ENCODE measurements around the gene GNPTG. TPM values are rescaled to one million over a fixed set of nuclear protein-coding genes. Genes with fewer than 3 reads are reported as not detected.

The GNPTG gene
- total and polyA plus RNA-seq, 2 donors (not counting 3 experiments of a cell fraction or from before 2014, with no cell fraction given): 51.6 to 109 TPM

DNA sequence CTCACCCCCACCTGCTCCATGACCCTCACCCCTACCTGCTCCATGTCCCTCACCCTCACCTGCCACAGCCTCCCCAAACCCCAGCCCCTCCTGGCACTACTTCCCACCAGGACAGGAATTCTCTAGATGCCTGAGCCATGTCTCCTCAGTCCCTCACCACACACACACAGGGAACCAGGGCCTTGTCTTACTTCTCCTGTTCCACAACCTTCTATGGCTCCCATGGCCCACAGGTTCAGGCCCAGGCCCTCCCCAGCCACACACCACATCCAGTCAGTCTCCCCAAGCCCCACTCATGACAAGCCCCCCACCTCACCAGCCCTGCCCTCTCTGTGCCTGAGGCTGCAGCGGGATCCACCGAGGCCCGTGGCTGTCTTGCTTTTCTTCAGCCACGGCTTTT, 45.4 kb upstream of the GNPTG start:
- ChIA-PET CTCF (interaction anchor here (1.0 to 1.6 kb wide), 2 partner anchors 9 to 11 kb away, joined by 3 to 5 read pairs; no protein-coding TSS in a partner anchor), POLR2A (no interaction called here)
- intact Hi-C loops (cut with micrococcal nuclease): loop anchor here (10.0 kb wide), 2 partner anchors 98 to 478 kb away; partner anchors contain the start of genes NUBP2 and SPSB3
- Histone ChIP-seq H4K20me1 (replicated peaks; ENCODE audit: control insufficient read depth, extremely low read depth, insufficient read depth, low read length) (no peaks in the 10 kb centered on the region), H3K9ac (replicated peaks; ENCODE audit: extremely low read depth, insufficient read depth, low read length) (no peak overlapping the region), H3K9me3 (replicated peaks; ENCODE audit: control insufficient read depth, insufficient read depth, low read length) (no peaks in the 10 kb centered on the region), H2AFZ (ENCODE audit: low read depth, low read length) (no peak overlapping the region), H3K27ac (ENCODE audit: insufficient read depth, low read depth, low read length) (no peak overlapping the region), H3K4me1 (ENCODE audit: control insufficient read depth, extremely low read depth, insufficient read depth, low read length) (peaks cover 9% of the 10 kb centered on the region), H3K36me3 (ENCODE audit: control insufficient read depth in 2 of 2, extremely low read depth in 1 of 2, insufficient read depth in 2 of 2, low read length in 2 of 2) (no peaks in the 10 kb centered on the region), H3K4me2 (ENCODE audit: insufficient read depth, low read length) (no peak overlapping the region), H3K9me1 (replicated peaks; ENCODE audit: control insufficient read depth, extremely low read depth, insufficient read depth, low read length) (no peaks in the 10 kb centered on the region), H3K4me3 (replicated peaks in 1 of 3; ENCODE audit: insufficient read depth in 1 of 3, low read depth in 1 of 3, low read length in 3 of 3) (no peak overlapping the region), H3K79me2 (ENCODE audit: control insufficient read depth, insufficient read depth, low read length) (peaks cover 15% of the 10 kb centered on the region), H3K27me3 (ENCODE audit: control insufficient read depth in 2 of 2, insufficient read depth in 2 of 2, low read length in 2 of 2) (no peaks in the 10 kb centered on the region)
- BruUV-seq (replicated peaks): no TSS peak
- FAIRE-seq: no peak
- TF ChIP-seq FOS (IDR thresholded peaks at IDR 0.05; ENCODE audit: borderline replicate concordance, insufficient read depth, low read length) (no peak), MYC (IDR thresholded peaks at IDR 0.05; ENCODE audit: low read depth, low read length) (no peak), JUN (IDR thresholded peaks at IDR 0.05; ENCODE audit: borderline replicate concordance, insufficient read depth, insufficient read length, low read depth) (no peak), POLR2AphosphoS5 (IDR thresholded peaks at IDR 0.05; ENCODE audit: insufficient read depth, low read depth, low read length) (no peak), EZH2 (IDR thresholded peaks at IDR 0.05; ENCODE audit: borderline replicate concordance, low read depth, low read length, severe bottlenecking) (no peak), POLR2A (IDR thresholded peaks at IDR 0.05; ENCODE audit: low read depth, low read length) (no peak), GATA2 (IDR thresholded peaks at IDR 0.05; ENCODE audit: insufficient read depth, insufficient read length, low read depth, low read length) (no peak)
- TF ChIP-seq, protein P1, sequence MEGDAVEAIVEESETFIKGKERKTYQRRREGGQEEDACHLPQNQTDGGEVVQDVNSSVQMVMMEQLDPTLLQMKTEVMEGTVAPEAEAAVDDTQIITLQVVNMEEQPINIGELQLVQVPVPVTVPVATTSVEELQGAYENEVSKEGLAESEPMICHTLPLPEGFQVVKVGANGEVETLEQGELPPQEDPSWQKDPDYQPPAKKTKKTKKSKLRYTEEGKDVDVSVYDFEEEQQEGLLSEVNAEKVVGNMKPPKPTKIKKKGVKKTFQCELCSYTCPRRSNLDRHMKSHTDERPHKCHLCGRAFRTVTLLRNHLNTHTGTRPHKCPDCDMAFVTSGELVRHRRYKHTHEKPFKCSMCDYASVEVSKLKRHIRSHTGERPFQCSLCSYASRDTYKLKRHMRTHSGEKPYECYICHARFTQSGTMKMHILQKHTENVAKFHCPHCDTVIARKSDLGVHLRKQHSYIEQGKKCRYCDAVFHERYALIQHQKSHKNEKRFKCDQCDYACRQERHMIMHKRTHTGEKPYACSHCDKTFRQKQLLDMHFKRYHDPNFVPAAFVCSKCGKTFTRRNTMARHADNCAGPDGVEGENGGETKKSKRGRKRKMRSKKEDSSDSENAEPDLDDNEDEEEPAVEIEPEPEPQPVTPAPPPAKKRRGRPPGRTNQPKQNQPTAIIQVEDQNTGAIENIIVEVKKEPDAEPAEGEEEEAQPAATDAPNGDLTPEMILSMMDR (IDR thresholded peaks at IDR 0.05; ENCODE audit: extremely low read depth in 1 of 2, insufficient read depth in 1 of 2, low read depth in 1 of 2, low read length in 2 of 2): no peak
- TF ChIP-seq, protein P2, sequence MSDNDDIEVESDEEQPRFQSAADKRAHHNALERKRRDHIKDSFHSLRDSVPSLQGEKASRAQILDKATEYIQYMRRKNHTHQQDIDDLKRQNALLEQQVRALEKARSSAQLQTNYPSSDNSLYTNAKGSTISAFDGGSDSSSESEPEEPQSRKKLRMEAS (IDR thresholded peaks at IDR 0.05; ENCODE audit: insufficient read depth, insufficient read length): no peak
- no peak for DNase-seq (ENCODE audit: low read depth, low spot score)
- dilution Hi-C loops (cut with MboI; ENCODE audit: extremely low pct_ligation_motif_present, low sequenced_read_pairs): no loop called here
